NCI-H2029 (cell line): ENCODE measurements around the gene ANKMY2.
"Not testable (repeated sequence)": the region's sequence is repeated elsewhere in the genome, so short reads cannot be mapped to it uniquely, and the experiment has no call there.

Source experiments
- DNase-seq: peaks from one replicate; lab custom pipeline; 2025; lab: John Stamatoyannopoulos, UW

Gene ANKMY2

DNA sequence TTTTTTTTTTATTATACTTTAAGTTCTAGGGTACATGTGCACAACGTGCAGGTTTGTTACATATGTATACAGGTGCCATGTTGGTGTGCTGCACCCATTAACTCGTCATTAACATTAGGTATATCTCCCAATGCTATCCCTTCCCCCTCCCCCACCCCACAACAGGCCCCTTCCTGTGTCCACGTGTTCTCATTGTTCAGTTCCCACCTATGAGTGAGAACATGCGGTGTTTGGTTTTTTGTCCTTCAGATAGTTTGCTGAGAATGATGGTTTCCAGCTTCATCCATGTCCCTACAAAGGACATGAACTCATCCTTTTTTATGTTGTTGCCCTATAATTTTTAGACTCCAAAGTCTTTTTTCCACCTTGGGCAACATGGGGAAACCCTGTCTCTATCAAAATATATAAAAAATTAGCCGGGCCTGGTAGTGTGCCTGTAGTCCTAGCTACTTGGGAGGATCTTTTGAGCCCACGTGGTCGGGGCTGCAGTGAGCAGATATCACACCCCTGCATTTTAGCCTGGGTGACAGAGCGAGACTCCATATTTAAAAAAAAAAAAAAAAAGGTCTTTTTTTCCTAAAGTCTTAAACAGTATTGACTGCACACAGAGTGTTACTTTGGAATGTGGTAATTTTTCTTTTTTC is 14.4 kb upstream of the ANKMY2 start:
- DNase-seq = not testable (repeated sequence)

DNA sequence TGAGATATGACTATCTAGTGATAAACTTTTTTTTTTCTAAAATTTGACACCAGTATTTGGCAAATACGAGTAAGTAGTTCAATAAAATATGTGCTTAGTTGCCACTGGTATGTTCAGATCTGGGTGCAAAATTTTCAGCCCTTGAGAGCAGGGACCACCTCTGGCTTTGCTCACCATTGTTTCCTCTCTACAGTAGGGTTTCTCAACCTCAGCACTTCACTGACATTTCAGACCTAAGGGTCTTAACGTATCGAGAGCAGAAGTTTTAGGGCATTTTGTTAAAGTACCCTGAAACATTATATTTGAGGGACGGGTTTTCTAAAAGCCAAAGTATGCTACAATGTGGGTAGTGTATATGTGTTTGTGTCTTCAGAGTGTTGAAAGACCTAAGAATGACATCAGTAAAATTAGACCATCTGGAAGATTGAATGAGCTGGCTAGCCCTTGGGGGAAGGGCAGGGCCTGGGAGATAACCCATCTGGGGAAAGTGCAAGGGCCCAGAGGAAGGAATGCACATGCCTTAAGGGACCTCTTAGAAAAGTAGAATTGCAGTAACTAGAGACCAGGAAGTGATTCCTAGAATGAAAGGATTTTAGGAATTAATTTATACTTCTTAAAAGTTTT is 12.2 kb upstream of the ANKMY2 start:
- DNase-seq = no peak

DNA sequence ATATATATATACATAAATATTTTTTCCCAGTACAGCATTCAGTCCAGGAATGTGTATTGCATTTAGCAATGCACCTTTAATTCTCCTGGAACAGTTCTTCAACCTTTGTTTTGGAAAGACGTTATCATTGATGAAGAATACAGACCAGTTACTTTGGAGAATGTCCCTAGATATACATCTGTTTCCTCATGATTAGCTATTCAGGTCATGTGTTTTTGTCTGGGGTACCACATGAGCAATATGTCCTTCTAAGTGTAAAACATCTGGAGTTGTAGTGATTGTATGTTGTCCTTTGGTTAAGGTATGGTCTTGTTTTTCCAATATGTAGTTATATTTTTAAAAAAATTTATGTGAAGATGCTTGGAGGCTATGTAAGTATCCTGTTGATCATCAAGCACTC is 10.6 kb upstream of the ANKMY2 start:
- no peak for DNase-seq

DNA sequence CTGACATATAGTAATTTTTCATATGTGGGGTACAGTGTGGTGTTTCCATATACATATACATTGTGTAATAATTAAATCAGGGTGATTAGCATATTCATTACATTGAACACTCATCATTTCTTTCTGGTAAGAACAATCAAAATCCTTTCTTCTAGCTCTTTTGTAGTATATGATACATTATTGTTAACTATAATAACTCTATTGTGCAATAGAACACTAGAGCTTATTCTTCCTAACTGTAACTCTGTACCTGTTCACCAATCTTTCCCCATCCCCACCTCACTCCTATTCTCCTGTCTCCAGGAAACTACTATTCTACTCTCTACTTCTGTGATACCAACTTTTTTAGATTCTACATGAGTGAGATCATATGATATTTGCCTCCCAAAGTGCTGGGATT is 9.8 kb upstream of the ANKMY2 start:
- DNase-seq = no peak

DNA sequence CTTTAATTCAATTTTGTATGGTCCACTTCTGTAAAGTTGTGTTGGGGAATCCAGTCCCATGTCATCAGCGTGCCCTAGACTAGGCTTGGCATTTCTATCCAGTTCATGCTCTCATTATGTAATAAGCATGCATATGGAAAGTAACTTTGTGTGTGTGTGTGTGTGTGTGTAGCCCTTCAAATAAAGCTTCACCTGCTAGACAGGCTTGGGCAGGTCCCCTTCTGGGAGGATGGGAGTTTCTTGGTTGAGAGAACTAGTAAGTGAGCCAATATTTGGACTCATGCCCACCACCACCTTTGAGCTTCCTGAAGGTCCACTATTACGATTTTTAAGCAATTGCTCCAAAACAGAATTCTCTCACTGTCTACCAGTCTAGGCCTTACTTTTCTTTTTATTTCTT is 7.3 kb upstream of the ANKMY2 start:
- peak; percentile 53 for DNase-seq

DNA sequence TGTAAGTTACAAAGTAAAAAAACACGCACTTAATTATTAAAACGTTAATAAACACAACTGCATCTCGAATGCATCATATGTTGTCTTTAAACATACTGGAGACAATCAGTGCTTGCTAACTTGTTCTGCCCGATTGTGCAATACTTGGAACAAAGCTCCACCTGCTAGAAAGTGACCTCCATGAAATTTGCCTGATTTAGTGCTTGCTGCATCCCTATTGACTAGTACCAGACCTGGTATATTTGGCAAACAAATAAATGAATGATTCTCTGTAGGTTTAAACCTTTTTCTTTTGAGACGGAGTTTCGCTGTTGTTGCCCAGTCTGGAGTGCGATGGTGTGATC is 6.7 kb upstream of the ANKMY2 start:
- no peak for DNase-seq

DNA sequence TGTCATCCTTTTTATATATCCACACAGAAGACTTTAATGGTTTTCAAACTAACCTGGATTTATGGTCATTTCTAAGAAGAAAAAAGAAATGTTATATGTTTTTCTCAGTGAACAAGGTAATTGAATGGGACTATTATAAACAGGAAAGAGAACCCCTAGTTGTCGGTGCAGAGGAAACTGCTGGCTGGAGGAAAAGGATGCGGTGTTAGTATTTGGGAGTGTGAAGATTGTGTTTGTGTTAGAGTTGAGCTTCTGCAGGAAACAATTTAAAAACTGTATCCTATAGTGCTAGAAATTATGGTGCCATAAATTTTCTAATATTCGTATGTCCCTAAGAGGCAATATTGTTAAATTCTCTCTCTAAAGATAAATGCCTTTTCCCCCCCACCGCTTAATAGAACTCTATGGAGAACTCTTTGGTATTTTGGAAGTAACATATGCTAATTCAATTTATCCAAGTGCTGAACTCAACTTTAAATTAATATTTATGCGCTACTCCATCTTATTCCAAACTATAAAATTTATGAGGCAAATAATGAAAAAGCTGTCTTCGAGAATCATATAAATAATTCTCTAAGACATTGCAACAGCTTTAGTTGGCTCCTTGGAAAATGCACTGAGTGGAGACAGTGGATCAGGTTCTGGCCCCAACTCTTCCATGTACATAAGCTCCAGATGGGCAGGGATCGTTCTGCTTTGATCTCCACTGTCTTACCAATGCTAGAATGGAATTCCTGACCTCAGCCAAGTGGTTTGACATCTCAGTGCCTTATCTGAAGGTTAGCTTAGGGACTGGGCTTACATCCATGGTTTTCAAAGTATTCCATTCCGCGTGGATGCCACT is 6.1 kb upstream of the ANKMY2 start:
- no peak for DNase-seq

DNA sequence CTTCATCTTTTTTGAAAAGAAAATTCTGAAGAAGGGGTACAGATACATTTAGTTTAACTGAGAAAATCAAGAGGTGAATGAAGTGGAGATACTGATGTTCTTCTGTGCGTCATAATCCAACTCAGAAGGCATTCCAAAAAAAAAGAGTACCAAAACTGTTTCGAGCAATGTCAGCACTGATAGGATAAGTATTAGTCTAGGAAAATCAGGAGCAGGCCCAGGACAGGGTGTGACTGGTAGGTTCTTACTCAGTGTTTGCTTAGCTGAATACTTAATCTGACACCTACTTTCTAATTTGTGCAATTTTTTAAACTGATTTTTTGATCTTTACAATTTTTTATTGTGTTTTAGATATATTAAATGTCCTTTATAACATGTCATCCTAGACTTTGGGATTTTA is 4.7 kb upstream of the ANKMY2 start:
- no peak for DNase-seq

DNA sequence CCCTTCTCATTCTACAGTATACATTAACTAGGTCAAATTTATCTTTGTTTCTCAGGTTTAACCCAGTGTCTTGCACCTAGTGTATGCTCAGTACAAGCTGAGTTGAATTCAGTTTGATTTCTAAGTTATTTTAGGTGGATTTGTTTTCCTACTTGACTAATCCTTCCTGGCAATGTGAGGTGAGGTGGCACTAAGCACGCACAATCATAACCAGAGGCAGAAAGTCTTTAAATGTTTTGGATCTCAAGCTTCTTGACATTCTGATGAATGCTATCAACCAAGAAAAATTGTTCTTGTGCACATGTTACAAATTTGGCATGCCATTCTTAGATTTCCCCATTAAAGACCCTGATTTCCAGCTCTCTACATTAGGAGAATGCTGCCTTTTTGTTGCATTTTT is 3.6 kb upstream of the ANKMY2 start:
- no peak for DNase-seq

DNA sequence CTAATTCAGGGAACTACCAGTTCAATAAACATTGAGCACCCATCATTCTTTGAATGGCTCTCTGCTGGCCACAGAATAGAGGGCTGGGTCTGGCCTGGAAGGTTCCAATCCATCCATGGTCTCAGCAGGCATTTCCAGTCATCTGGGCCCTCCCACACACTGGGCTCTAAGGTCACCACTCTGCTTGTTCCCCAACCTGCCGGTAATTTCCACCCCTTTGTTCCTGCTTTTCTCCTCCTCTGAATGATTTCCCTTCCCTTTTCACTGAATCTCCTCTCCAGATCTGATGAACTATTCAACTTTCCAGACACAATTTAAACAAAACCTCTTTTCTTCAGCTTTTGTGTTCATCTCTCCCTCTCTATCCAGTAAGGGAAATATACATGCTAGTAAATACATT is 3.0 kb upstream of the ANKMY2 start:
- DNase-seq = no peak

DNA sequence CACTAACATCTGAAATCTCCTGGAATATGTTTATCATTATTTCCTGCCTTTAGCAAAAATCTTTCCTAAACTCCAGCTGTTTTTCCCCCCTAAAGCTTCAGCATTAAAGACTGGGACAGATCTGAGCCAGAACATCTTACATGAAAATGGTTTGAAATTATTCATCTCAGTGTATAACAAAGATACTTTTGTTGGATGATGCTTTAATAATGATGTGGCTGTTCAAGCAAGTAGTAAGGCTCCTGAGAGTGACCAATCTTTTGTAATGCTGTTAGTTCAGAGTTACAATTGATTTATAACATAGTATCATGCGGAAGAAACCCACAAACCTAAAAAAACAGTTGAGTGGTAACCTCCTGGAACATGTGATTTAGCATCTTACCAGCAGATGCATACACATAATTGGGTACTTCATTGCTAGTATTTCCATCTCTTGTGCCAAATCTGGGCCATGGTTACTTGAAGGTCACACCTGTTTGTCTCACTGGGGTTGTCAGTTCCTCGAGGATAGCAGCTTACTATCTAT is 1.9 kb upstream of the ANKMY2 start:
- no peak for DNase-seq

DNA sequence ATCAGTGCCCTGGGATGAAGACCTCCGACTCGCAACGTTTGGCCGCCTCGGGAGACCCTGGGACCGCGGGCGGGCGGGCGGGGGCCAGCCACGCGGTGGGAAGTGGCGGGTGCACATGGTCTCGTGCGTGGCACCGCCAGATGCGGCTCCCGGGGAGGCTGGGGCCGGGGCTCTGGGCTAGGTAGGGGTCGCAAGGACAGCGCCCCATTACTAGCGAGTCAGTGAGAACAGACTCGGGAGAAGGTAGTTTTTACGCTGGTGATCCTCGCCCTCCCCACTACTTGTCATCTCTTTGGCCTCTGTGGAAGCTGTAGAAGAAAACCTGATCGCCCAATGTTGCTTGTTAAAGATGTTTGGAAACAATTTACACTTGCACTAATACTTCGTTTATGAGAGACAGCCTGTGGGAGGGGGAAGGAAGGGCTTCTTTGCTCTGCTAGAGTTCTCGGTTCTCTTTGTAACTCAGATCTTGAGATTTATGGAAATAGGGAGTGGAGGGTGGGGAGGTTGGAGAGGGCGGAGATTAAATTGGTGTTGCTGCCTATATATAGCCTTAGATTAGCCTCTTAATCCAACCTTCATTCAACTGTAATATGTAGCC is 1.0 kb upstream of the ANKMY2 start:
- DNase-seq = no peak

DNA sequence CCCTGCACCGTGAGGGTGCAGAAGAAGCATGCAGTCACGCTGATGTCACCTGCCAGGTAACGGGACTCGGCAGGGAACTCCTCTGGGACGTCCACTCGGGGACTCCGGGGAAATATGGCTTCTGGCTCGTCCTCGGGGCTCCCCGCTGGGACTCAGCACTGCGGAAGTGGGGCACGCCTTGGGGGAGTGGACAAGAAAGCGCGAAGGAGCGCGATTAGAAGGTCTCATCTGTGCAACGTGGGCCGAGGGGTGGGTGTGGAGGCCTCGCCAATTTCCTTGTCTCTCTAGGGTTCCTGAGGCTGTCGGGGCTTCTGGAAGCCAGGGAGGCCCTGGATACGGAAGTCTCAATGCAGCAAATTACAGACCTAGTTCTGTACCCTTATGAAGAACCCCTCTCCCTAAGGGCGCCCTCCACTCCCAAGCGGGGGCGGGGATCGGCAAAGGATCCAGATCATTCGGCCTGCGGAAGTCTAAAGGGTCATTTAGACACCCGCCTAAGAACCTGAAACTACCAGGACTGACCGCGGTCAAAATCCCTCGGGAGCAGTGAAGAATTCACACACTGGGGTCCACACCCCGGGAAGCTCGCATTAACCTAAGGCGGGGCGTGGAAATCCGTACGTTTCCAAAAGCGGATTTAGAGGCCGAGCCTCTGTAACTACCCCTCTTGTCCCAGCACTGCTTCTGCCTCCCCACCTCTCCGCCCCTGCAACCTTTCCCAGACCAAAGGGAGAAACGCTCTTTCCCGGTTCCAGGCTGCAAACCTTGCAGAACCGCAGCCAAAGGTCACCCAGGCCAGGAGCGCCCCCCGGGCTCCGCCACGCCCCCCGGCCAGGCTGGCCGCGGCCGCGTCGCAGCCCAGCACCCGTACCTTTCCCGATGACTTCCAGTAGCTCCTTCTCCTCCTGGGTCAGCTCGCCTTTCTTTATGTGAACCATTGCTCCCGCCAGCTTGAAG is 640 bp downstream of the ANKMY2 start:
- no peak for DNase-seq

DNA sequence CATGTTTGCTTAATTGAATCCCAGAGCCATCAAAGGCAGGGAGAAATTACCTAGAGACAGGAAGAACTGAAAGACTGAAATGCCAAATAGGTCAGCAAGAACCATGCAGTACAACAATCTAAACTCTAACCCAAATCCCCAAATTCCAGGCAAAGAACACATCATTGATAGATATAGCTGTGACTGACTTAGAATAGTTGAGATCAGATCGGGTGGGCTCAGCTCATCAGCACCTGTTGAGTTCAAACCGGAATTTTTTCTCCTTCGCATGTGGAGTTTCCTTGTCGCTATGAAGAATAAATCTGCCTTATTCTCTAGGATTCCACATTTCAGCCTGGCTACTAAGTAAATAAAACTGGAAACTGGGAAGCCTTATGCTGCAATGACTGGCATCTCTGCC is 1.4 kb downstream of the ANKMY2 start:
- DNase-seq = no peak

DNA sequence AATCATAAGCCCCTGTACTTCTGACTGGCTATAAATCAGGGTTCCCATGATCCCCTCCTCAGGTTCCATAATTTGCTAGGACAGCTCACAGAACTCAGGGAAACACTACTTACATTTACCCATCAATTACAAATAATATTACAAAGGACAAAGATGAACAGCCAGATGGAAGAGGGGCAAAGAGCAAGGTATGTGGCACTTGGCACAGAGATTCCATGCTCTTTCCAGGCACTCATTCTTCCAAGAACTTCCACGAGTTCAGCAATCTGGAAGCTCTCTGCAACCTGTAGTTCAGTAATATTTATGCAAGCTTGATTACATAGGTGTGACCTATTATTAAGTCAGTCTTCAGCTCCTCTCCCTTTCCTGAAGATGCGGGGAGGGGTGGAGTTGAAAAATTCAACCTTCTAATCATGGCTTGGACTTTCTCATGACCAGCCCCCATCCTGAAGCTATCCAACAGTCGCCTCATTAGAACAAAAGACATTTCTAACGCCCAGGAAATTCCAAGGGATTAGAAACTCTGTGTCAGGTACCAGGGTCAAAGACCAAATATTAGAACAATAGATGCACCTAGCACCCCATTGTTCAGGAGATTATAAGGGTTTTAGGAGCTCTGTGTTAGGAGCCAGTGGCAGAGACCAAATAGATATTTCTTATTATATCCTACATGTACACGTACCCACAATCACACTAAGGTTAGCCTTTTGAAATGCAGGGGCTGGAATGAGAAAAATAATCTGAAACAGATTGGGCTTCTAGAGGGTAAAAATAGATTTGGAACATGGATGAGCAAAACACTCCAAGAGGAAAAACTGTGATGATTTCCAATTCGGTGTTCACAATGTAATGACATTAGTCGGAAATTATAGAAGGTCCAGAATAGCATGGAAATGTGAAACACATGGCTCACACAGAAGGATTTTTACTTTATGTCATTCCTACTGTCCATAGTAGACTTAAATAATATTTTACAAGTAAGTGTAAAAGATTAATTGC is 7.0 kb downstream of the ANKMY2 start:
- no peak for DNase-seq

DNA sequence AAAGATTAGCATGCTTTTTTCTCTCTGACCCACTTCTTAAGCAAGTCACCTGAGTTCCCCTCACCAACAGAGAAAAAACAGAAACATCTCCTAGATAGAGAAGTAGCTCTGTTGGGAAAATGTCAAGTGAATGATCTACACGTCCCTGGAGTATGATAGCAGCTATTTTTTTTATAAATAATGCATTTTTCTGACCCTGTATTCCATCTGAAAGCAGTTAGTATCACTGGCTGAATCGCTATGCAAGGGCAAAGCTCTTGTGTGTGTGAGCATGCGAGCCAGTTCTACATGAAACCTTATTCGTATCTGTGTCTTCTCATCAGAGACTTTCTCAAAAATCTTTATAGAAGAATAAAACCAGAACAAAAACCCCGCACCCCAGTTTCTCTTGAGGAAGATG is 8.2 kb downstream of the ANKMY2 start:
- DNase-seq = no peak

DNA sequence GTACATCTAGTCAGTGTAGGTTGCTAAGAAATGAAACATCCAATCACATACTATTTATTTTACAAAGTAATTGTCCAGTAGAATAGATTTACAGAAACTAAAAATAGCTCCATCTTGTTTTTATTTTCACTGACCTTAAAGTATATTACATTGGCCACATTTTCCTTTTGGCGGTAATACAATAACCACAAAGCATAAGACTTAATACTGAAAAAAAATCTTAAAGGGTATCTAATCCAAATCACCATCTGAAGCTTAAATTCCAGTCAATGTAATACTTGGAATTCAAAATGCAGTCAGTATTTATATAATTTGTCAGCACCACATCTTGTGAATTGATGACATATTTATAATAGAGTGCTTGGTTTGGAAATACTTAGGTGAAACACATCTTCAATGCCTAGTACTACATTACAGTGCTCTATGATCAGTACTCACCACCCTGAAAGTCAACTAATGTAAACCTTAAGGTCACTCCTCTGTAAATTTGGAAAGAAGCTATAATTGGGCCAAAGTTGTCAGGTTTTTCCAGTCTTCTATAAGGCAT is 8.9 kb downstream of the ANKMY2 start:
- DNase-seq = no peak

DNA sequence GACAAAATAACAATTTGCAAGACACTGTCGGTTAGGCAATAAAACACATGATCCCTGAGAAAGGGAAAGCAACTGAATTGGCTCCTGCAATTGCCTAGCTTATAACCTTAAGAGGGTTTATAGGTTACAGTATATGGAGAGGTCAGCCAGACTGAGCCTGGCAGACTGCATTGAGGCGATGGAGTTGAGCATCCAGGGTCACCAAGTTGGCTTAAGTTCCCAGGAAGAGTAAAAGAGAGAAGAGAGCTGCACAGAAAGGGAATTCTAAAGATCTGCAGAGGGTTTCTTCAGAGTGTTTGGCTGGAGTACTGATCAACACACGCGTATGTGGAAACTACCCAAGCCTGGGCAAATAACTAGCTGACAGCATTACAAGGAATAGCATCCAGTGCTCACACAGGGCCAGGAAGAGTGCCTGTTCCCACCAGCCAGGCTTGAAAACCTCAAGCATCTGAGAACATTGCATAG is 11.2 kb downstream of the ANKMY2 start:
- no peak for DNase-seq

DNA sequence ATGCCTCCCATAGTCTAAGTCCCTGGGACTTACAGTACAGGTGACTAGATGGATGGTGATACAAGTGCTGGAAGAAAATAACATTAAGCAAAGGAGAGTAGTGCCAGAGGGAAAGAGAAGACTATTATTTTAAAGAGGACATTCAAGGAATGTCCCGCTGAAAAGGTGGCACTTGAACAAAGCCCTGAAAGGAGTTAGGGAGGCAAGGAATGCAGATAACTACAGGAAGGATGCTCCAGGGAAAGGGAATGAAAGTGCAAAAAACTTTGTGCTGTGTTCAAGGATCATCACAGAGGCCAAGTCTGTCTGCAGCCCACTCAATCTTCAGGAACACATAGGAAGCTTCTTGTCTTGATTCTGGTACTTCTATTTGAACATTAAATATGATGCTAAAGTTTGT is 14.9 kb downstream of the ANKMY2 start:
- DNase-seq = no peak

DNA sequence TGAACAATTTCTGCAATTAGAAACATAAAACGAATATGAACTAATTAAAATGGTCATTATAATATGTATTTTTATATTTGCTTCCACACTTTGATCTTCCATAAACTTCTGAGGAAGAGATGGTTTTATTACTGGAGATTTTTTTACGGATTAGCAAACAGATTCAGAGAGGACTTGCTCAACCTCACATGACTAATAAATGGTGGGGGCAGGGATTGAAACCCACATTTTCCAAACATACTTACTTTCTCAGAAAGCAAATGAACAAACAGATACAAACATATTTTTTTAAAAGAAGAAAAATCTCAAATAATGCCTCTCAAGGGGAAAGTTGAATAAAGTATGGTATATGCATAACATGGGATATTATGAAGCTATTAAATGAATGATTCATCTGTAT is 18.3 kb downstream of the ANKMY2 start:
- no peak for DNase-seq
